Testis (tissue), 3 donors: Measurements from ENCODE around the gene MMP24. TPM values are rescaled to one million over a fixed set of nuclear protein-coding genes. Genes with fewer than 3 reads are reported as not detected.

Source experiments
- DNase-seq: peaks from one replicate; pipeline ENCODE4 v3.0.0-alpha.2; 2019
- H3K27ac ChIP-seq, 2 donors: fragments of 200-600 bp; sonication (generic); one replicate each; pipeline ENCODE4 v1.5.1; 2019
- H3K27me3 ChIP-seq: fragments of 200-600 bp; sonication (generic); one replicate; pipeline ENCODE4 v1.5.1; 2019
- H3K36me3 ChIP-seq: fragments of 200-600 bp; sonication (generic); one replicate; pipeline ENCODE4 v1.5.1; 2017; ENCODE audit warnings: low read depth; ENCODE audit errors: missing control alignments
- H3K4me1 ChIP-seq: fragments of 200-600 bp; sonication (generic); one replicate; pipeline ENCODE4 v1.5.1; 2019
- H3K4me3 ChIP-seq, 2 donors: fragments of 200-600 bp; sonication (generic); one replicate each; pipeline ENCODE4 v1.5.1; 2017 to 2019
- H3K9me3 ChIP-seq: fragments of 200-600 bp; sonication (generic); one replicate; pipeline ENCODE4 v1.5.1; 2017
- CTCF ChIP-seq, 3 experiments: fragments of 450-650 bp in 2 of 3; fragments of 200-600 bp in 1 of 3; sonication (generic) in 1 of 3; IDR thresholded peaks; one replicate each; pipeline ENCODE4 v1.5.1; 2016 to 2019; ENCODE audit warnings: antibody characterized with exemption in 3 of 3, mild to moderate bottlenecking in 2 of 3, moderate library complexity in 1 of 3
- POLR2A ChIP-seq: fragments of 450-650 bp; IDR thresholded peaks from one replicate; pipeline ENCODE4 v1.6.1; 2017; ENCODE audit warnings: antibody characterized with exemption, mild to moderate bottlenecking, moderate library complexity
- WGBS, 2 donors: methylation state at CpG; one replicate each; pipeline ENCODE4 v1.1.5; 2018; 5-methylcytosine and 5-hydroxymethylcytosine counted together
- intact Hi-C: fragments of 100-400 bp; cut with DNase I; formaldehyde crosslinking; loops from one replicate; pipeline ENCODE4 v1.15.1; 2023; ENCODE audit warnings: low total_unique reads
- polyA plus RNA-seq: library from polyadenylated mRNA; stranded (reverse); fragments of 350-450 nt; fragmentation: Illumina TruSeq; extraction: RNeasy Lipid Tissue Mini Kit (QIAGEN cat#74804); gene quantifications from one replicate; pipeline ENCODE4 v1.2.3, GENCODE V29; 2014; ENCODE audit warnings: low read depth, low replicate concordance; ENCODE audit not compliant: insufficient read depth
- total RNA-seq, 2 donors: library from RNA; depleted of rRNA; stranded (reverse); fragments of >200 nt; gene quantifications; one replicate each; pipeline ENCODE4 v1.2.3, GENCODE V29; 2016

Gene MMP24
- total and polyA plus RNA-seq, 3 donors from 2014 or later, result 1.1 to 2.2 (median 1.1) TPM

DNA sequence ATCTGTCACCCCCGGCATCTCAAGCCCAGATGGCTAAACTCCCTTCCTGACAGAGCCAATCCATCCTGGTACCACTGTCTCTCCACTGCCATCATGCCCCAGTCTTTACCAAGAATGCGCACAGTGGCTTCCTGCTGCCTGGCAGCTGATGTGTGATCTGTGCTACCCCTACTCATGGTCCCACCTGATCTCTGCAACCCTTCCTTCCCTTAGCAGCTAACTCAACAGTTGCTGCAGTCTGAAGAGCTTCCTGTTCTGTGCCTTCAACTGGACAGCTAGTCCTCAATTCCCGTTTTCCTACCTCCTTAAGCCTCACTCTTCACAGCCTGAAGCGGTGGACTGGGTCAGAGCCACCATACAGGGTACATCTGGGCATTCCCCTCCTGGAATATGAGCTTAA lies 73.3 kb downstream of the MMP24 start:
- no peaks in the 10 kb centered on the region for H3K27me3 ChIP-seq
- H3K9me3 ChIP-seq, result no peaks in the 10 kb centered on the region
- 80 to 81% methylated on average over 4 of the region's 4 CpGs for WGBS, 2 donors
- H3K36me3 ChIP-seq, result no peaks in the 10 kb centered on the region
- no peak for DNase-seq
- peaks cover 7% of the 10 kb centered on the region for H3K4me1 ChIP-seq
- H3K27ac ChIP-seq, result no peak overlapping the region
- no peak overlapping the region for H3K4me3 ChIP-seq
- TF ChIP-seq POLR2A (no peak), CTCF (IDR thresholded peaks at IDR 0.05) (no peak)
- intact Hi-C loops, result loop anchor here (5.0 kb wide), 1 partner anchor 143 kb away; no protein-coding TSS in a partner anchor

DNA sequence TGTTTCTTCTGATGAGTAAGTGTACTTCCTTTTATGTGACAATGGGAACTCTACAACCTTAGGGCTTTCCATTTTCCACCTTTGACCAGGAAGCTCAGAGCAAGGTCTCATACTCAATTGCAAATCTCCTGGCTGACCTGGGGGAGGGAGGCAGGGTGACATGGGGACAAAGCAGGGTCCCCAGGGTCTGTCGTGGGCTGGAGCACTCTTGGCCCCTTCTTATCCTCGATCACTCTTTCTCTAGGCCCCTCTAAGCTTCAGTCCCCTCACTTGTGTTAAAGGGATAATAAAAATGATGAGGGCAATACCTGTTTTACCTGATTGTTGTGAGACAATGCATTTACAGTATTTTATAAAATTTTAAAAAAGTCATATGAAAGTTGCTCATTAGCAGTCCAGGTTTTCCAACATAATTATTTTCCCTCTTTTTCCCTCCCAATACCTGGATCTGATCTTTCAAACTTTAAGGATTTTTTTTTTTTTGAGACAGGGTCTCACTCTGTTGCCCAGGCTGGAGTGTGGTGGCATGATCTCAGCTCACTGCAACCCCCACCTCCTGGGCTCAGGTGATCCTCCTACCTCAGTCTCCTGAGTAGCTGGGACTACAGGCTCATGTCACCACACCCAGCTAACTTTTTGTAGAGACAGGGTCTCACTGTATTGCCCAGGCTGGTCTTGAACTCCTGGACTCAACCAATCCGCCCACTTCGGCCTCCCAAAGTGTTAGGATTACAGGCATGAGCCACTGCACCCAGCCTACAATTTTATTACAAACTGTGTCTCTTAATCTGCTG lies 74.2 kb downstream of the MMP24 start:
- 85 to 90% methylated on average over 4 of the region's 4 CpGs for WGBS, 2 donors
- Histone ChIP-seq H3K27ac (no peak overlapping the region), H3K27me3 (no peaks in the 10 kb centered on the region), H3K4me1 (peaks cover 7% of the 10 kb centered on the region), H3K9me3 (no peaks in the 10 kb centered on the region), H3K4me3 (no peak overlapping the region), H3K36me3 (no peaks in the 10 kb centered on the region)
- DNase-seq, result no peak
- TF ChIP-seq POLR2A (no peak), CTCF (IDR thresholded peaks at IDR 0.05) (no peak)
- intact Hi-C loops, result no loop called here

- peaks cover 7% of the 10 kb centered on the region for H3K4me1 ChIP-seq
- DNase-seq, result no peak
- no peak for TF ChIP-seq CTCF (IDR thresholded peaks at IDR 0.05)
- TF ChIP-seq POLR2A, result no peak
- no peaks in the 10 kb centered on the region for H3K27me3 ChIP-seq
- WGBS, 2 donors, result 87 to 97% methylated on average over 2 of the region's 2 CpGs
- no peaks in the 10 kb centered on the region for H3K9me3 ChIP-seq
- H3K36me3 ChIP-seq, result no peaks in the 10 kb centered on the region
- intact Hi-C loops, result no loop called here
- H3K27ac ChIP-seq, result no peak overlapping the region
- H3K4me3 ChIP-seq, result no peak overlapping the region
Observed at GRCh38 chr20:35301426-35301825, 74.9 kb downstream of the MMP24 start.

GRCh38 chr20:35302421-35303335 lies 76.2 kb downstream of the MMP24 start:
- no peak overlapping the region for H3K27ac ChIP-seq
- H3K36me3 ChIP-seq, result no peaks in the 10 kb centered on the region
- no peak for TF ChIP-seq POLR2A
- TF ChIP-seq CTCF (IDR thresholded peaks at IDR 0.05), result no peak
- intact Hi-C loops, result no loop called here
- 60 to 72% methylated on average over 6 of the region's 6 CpGs for WGBS, 2 donors
- H3K4me3 ChIP-seq, result no peak overlapping the region
- H3K27me3 ChIP-seq, result no peaks in the 10 kb centered on the region
- no peaks in the 10 kb centered on the region for H3K9me3 ChIP-seq
- H3K4me1 ChIP-seq, result peaks cover 15% of the 10 kb centered on the region
- no peak for DNase-seq
